HCT116 (cell line): Measurements from ENCODE around the gene VMP1. TPM values are rescaled to one million over a fixed set of nuclear protein-coding genes. Genes with fewer than 3 reads are reported as not detected.

Source experiments
- ATAC-seq: fragments of 200-7000 bp; cut with Tn5 transposase; 2 replicates; pipeline ENCODE4 v1.9.1; 2020; ENCODE audit warnings: mild to moderate bottlenecking, moderate library complexity
- BruUV-seq: library from RNA; stranded (reverse); fragments of 400-500 nt; replicated peaks from 2 replicates; lab custom pipeline; 2021; lab: Mats Ljungman, UMichigan
- CTCF ChIA-PET: fragments of 300-600 bp; sonication (Branson Sonifier 250); formaldehyde crosslinking; loops from one replicate; lab custom pipeline; 2021; ENCODE audit warnings: antibody characterized with exemption; lab: Charles Lee
- POLR2A ChIA-PET: fragments of 300-600, 350-600 bp; sonication (Branson Sonifier 250); formaldehyde crosslinking; loops from one replicate; lab custom pipeline; 2021; ENCODE audit warnings: antibody characterized with exemption; lab: Charles Lee
- RAD21 ChIA-PET, 2 experiments: fragments of 300-600 bp; sonication (Branson Sonifier 250); formaldehyde crosslinking; loops; one replicate each; lab custom pipeline; 2023; ENCODE audit warnings: low total read pairs in 2 of 2; ENCODE audit not compliant: uncharacterized antibody in 2 of 2, unreplicated experiment in 2 of 2, low non-redundant PET in 1 of 2; lab: Charles Lee
- DNase-seq: peaks from one replicate; pipeline ENCODE4 v3.0.0-alpha.2; 2010; ENCODE audit warnings: low read depth, low spot score
- H2AFZ ChIP-seq: fragments of 200-600 bp; shearing (Covaris generic), sonication (generic); 2 replicates; pipeline ENCODE4 v1.6.1; 2017; ENCODE audit warnings: low read depth, mixed run types, mixed read lengths, antibody characterized with exemption, low read length; ENCODE audit not compliant: poor library complexity, severe bottlenecking
- H3K27ac ChIP-seq: 2 replicates; pipeline ENCODE4 v1.5.1; 2012; ENCODE audit warnings: low read depth, low read length
- H3K27me3 ChIP-seq: fragments of 200-600 bp; sonication (generic); 2 replicates; pipeline ENCODE4 v1.6.1; 2016; ENCODE audit warnings: mixed run types, low read length, mixed read lengths; ENCODE audit not compliant: insufficient read depth
- H3K36me3 ChIP-seq, 2 experiments: fragments of 200-500 bp in 1 of 2; fragments of 200-600 bp in 1 of 2; sonication (Bioruptor generic) in 1 of 2; sonication (generic) in 1 of 2; 2 replicates each; pipeline versions ENCODE4 v1.5.1 to v1.6.1; 2014 to 2016; ENCODE audit warnings: low read length in 2 of 2, inconsistent platforms in 1 of 2, mixed read lengths in 1 of 2, mixed run types in 1 of 2; ENCODE audit not compliant: insufficient read depth in 2 of 2, control insufficient read depth in 1 of 2
- H3K4me1 ChIP-seq, 2 experiments: fragments of 200-600 bp in 1 of 2; sonication (generic) in 1 of 2; 2 replicates each; pipeline versions ENCODE4 v1.5.1 to v1.6.1; 2012 to 2017; ENCODE audit warnings: low read length in 2 of 2, inconsistent platforms in 1 of 2, mild to moderate bottlenecking in 1 of 2, mixed read lengths in 1 of 2, mixed run types in 1 of 2, moderate library complexity in 1 of 2; ENCODE audit not compliant: insufficient read depth in 2 of 2, control insufficient read depth in 1 of 2
- H3K4me2 ChIP-seq: fragments of 200-600 bp; sonication (generic); 2 replicates; pipeline ENCODE4 v1.6.1; 2017; ENCODE audit warnings: mixed run types, low read length, mixed read lengths
- H3K4me3 ChIP-seq, 2 experiments: fragments of 200-600 bp in 1 of 2; sonication (generic) in 1 of 2; replicated peaks in 1 of 2; 2 replicates each; pipeline ENCODE4 v1.5.1; 2011 to 2016; ENCODE audit warnings: low read length in 2 of 2, control low read depth in 1 of 2, low read depth in 1 of 2, mild to moderate bottlenecking in 1 of 2, mixed read lengths in 1 of 2, mixed run types in 1 of 2
- H3K79me2 ChIP-seq: fragments of 200-600 bp; sonication (generic); 2 replicates; pipeline ENCODE4 v1.6.1; 2017; ENCODE audit warnings: mild to moderate bottlenecking, mixed run types, low read length, moderate library complexity, mixed read lengths; ENCODE audit not compliant: insufficient read depth
- H3K9ac ChIP-seq: fragments of 200-600 bp; sonication (generic); 2 replicates; pipeline ENCODE4 v1.6.1; 2016; ENCODE audit warnings: low read length, mixed read lengths
- H3K9me2 ChIP-seq: fragments of 200-600 bp; sonication (generic), shearing (Covaris generic); 2 replicates; pipeline ENCODE4 v1.6.1; 2017; ENCODE audit warnings: mixed run types, mild to moderate bottlenecking, moderate library complexity; ENCODE audit not compliant: insufficient read depth
- H3K9me3 ChIP-seq, 2 experiments: fragments of 200-500 bp in 1 of 2; fragments of 200-600 bp in 1 of 2; sonication (Bioruptor generic) in 1 of 2; sonication (generic) in 1 of 2; 2 replicates each; pipeline ENCODE4 v1.6.1; 2014 to 2017; ENCODE audit warnings: low read length in 2 of 2, mixed read lengths in 2 of 2, inconsistent platforms in 1 of 2, low read depth in 1 of 2, mild to moderate bottlenecking in 1 of 2, mixed run types in 1 of 2, moderate library complexity in 1 of 2; ENCODE audit not compliant: control insufficient read depth in 1 of 2, insufficient read depth in 1 of 2
- H4K20me1 ChIP-seq: fragments of 200-600 bp; sonication (generic), shearing (Covaris generic); 2 replicates; pipeline ENCODE4 v1.6.1; 2017; ENCODE audit warnings: mixed run types, mild to moderate bottlenecking, moderate library complexity; ENCODE audit not compliant: insufficient read depth
- ATF3 ChIP-seq: IDR thresholded peaks from 2 replicates; pipeline ENCODE4 v1.6.1; 2012
- CBX3 ChIP-seq: IDR thresholded peaks from 2 replicates; pipeline ENCODE4 v1.6.1; 2012; ENCODE audit warnings: low read depth
- CEBPB ChIP-seq: IDR thresholded peaks from 2 replicates; pipeline ENCODE4 v1.6.1; 2012; ENCODE audit warnings: low read depth
- POLR2AphosphoS5 ChIP-seq: IDR thresholded peaks from 2 replicates; pipeline ENCODE4 v1.6.1; 2011; ENCODE audit warnings: mild to moderate bottlenecking, low read depth, low read length, moderate library complexity
- intact Hi-C: fragments of 100-400 bp; cut with micrococcal nuclease; formaldehyde crosslinking; loops from 2 replicates; pipeline ENCODE4 v1.10.0; 2022
- total RNA-seq: library from RNA; stranded (reverse); gene quantifications from one replicate; pipeline ENCODE4 v1.2.1, GENCODE V29; 2021; ENCODE audit not compliant: unreplicated experiment
- TF ChIP-seq, protein P1 (sequence below): IDR thresholded peaks from 2 replicates; pipeline ENCODE4 v1.6.1; 2012; ENCODE audit warnings: low read depth

The VMP1 gene
- total RNA-seq, 1 experiment from 2014 or later = 366 TPM

DNA sequence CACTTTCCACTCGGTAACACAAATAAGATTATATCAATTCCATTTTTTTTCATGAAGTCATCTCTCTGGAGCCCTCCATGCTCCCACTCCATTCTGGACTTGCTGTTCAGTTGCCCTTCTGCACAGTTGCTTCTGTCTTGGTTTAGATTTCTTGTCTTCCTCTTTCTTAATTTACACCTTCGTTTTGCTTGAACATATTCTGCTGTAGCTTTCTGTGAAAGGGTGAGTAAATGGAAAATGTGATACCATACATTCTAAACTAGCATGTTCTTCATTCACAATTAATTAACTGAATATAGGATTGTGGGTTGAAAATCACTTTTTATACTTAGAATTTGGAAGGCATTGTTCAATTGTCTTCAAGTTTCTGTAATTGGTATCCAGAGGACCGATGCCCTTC is 69.6 kb downstream of the VMP1 start:
- Histone ChIP-seq H3K4me3 (no peak overlapping the region), H3K79me2 (peaks cover 12% of the 10 kb centered on the region), H3K4me2 (no peak overlapping the region), H3K9me2 (no peaks in the 10 kb centered on the region), H4K20me1 (no peaks in the 10 kb centered on the region), H3K27ac (no peak overlapping the region), H2AFZ (no peak overlapping the region), H3K4me1 (peaks cover 48 to 59% of the 10 kb centered on the region in 2 experiments), H3K36me3 (peaks cover 7 to 17% of the 10 kb centered on the region in 2 experiments; a peak in 3 of 4 replicates), H3K9me3 (no peaks in the 10 kb centered on the region), H3K27me3 (no peaks in the 10 kb centered on the region), H3K9ac (no peak overlapping the region)
- DNase-seq (no peak), ATAC-seq (no peak)
- RAD21 ChIA-PET = no interaction called here
- POLR2A ChIA-PET = interaction anchor here (0.6 to 12.5 kb wide), 2 partner anchors 8 to 64 kb away, joined by 3 to 411 read pairs; no protein-coding TSS in a partner anchor
- CTCF ChIA-PET = no interaction called here
- intact Hi-C loops = no loop called here
- TF ChIP-seq CBX3 (peak; percentile 78; the same call in 1 of the 2 replicates), ATF3 (no peak), CEBPB (no peak), POLR2AphosphoS5 (no peak)
- TF ChIP-seq, protein P1, sequence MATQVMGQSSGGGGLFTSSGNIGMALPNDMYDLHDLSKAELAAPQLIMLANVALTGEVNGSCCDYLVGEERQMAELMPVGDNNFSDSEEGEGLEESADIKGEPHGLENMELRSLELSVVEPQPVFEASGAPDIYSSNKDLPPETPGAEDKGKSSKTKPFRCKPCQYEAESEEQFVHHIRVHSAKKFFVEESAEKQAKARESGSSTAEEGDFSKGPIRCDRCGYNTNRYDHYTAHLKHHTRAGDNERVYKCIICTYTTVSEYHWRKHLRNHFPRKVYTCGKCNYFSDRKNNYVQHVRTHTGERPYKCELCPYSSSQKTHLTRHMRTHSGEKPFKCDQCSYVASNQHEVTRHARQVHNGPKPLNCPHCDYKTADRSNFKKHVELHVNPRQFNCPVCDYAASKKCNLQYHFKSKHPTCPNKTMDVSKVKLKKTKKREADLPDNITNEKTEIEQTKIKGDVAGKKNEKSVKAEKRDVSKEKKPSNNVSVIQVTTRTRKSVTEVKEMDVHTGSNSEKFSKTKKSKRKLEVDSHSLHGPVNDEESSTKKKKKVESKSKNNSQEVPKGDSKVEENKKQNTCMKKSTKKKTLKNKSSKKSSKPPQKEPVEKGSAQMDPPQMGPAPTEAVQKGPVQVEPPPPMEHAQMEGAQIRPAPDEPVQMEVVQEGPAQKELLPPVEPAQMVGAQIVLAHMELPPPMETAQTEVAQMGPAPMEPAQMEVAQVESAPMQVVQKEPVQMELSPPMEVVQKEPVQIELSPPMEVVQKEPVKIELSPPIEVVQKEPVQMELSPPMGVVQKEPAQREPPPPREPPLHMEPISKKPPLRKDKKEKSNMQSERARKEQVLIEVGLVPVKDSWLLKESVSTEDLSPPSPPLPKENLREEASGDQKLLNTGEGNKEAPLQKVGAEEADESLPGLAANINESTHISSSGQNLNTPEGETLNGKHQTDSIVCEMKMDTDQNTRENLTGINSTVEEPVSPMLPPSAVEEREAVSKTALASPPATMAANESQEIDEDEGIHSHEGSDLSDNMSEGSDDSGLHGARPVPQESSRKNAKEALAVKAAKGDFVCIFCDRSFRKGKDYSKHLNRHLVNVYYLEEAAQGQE = no peak
- no TSS peak for BruUV-seq
